ENCODE measurements around the gene ADAMTS17. TPM values are rescaled to one million over a fixed set of nuclear protein-coding genes. Genes with fewer than 3 reads are reported as not detected.

ADAMTS17 gene
- total RNA-seq, 1 donor from 2014 or later = 1.5 TPM

DNA sequence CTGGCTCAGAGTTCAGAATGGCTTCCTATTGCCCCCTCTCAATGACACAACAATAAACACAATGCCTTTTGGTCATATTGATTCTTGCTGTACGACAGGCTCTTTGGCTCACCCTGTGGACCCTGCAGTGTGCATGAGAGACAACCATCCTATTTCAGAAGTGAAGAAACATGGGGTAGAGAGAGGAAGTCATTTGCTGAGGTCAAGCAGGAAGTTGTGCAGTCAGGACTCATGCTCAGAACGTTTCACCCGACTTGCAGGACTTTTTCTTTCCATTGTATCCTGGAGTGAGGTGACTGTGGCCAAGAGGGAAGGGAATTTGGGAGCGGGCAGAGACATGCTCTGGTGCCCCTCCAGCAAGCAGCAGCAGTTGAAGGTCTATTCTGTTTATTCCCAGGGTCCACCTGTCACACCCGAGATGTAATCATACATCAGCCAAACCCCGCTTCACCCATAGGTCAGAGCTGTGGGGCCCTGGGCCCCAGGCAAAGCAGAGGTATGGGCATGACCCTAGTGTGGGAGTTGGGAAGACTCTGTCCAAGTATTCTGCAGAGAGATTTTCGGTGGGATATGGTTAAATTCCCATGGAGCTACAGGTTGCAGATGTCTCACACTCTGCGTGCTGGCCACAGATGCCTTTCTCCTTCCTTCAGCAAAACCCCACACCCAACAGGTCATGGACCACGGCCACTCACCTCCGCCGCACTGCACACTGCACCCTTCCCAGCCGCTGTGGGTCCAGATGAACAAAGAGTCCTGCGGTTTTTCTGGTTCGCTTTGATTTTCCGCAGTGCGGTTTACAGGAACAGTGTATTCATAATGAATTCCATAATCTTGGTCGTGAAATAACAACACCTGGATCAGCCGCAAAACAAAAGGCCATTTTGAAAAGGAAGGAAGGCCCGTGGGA, 290.6 kb downstream of the ADAMTS17 start:
- H3K9me3 Mint-ChIP-seq = peaks cover 7% of the 10 kb centered on the region

GRCh38 chr15:100049936-100050876, 291.6 kb downstream of the ADAMTS17 start:
- no peak overlapping the region for H3K4me3 ChIP-seq
- Mint-ChIP-seq H3K4me3 (no peak overlapping the region), H3K9me3 (peaks cover 7% of the 10 kb centered on the region), H3K27me3 (ENCODE audit: insufficient read depth, low read depth) (peaks cover 3% of the 10 kb centered on the region), H3K36me3 (no peaks in the 10 kb centered on the region), H3K4me1 (no peaks in the 10 kb centered on the region), H3K27ac (peak overlapping the region; percentile 7)
- no peaks in the 10 kb centered on the region for H3K79me2 ChIP-seq (ENCODE audit: low read depth)
- DNase-seq (ENCODE audit: low spot score) = no peak
- no peak overlapping the region for H3K4me2 ChIP-seq
- peaks cover 4% of the 10 kb centered on the region for H3K4me1 ChIP-seq
- no peaks in the 10 kb centered on the region for H4K20me1 ChIP-seq (ENCODE audit: low read depth)
- no peak overlapping the region for H2AFZ ChIP-seq (replicated peaks)
- H3K9ac ChIP-seq = no peak overlapping the region
- no peak overlapping the region for H3K27ac ChIP-seq
- H3K36me3 ChIP-seq = no peaks in the 10 kb centered on the region
- TF ChIP-seq EZH2phosphoT487 (IDR thresholded peaks at IDR 0.05) = no peak
- H3K9me3 ChIP-seq (ENCODE audit: low read depth) = no peaks in the 10 kb centered on the region
- no peaks in the 10 kb centered on the region for H3K27me3 ChIP-seq
- no peaks in the 10 kb centered on the region for H3F3A ChIP-seq (ENCODE audit: low read depth)

More for the DNA sequence above, 290.6 kb downstream of the ADAMTS17 start:
- Histone ChIP-seq H3K36me3 (no peaks in the 10 kb centered on the region), H3K4me1 (peaks cover 4% of the 10 kb centered on the region), H3K9ac (no peak overlapping the region), H3K27me3 (no peaks in the 10 kb centered on the region), H3K4me3 (no peak overlapping the region), H4K20me1 (ENCODE audit: low read depth) (no peaks in the 10 kb centered on the region), H3K27ac (no peak overlapping the region), H2AFZ (replicated peaks) (no peak overlapping the region), H3K9me3 (ENCODE audit: low read depth) (no peaks in the 10 kb centered on the region), H3F3A (ENCODE audit: low read depth) (no peaks in the 10 kb centered on the region), H3K4me2 (no peak overlapping the region), H3K79me2 (ENCODE audit: low read depth) (no peaks in the 10 kb centered on the region)
- no peaks in the 10 kb centered on the region for H3K36me3 Mint-ChIP-seq
- peaks cover 3% of the 10 kb centered on the region for H3K27me3 Mint-ChIP-seq (ENCODE audit: insufficient read depth, low read depth)
- DNase-seq (ENCODE audit: low spot score) = no peak
- H3K4me1 Mint-ChIP-seq = no peaks in the 10 kb centered on the region
- peak overlapping the region; percentile 7 for H3K27ac Mint-ChIP-seq
- TF ChIP-seq, protein P1, sequence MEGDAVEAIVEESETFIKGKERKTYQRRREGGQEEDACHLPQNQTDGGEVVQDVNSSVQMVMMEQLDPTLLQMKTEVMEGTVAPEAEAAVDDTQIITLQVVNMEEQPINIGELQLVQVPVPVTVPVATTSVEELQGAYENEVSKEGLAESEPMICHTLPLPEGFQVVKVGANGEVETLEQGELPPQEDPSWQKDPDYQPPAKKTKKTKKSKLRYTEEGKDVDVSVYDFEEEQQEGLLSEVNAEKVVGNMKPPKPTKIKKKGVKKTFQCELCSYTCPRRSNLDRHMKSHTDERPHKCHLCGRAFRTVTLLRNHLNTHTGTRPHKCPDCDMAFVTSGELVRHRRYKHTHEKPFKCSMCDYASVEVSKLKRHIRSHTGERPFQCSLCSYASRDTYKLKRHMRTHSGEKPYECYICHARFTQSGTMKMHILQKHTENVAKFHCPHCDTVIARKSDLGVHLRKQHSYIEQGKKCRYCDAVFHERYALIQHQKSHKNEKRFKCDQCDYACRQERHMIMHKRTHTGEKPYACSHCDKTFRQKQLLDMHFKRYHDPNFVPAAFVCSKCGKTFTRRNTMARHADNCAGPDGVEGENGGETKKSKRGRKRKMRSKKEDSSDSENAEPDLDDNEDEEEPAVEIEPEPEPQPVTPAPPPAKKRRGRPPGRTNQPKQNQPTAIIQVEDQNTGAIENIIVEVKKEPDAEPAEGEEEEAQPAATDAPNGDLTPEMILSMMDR (IDR thresholded peaks at IDR 0.05) = no peak
- TF ChIP-seq EZH2phosphoT487 (IDR thresholded peaks at IDR 0.05) (no peak), EZH2 (IDR thresholded peaks at IDR 0.05) (no peak)
- H3K4me3 Mint-ChIP-seq = no peak overlapping the region

GRCh38 chr15:100049483-100049882, 292.3 kb downstream of the ADAMTS17 start:
- no peaks in the 10 kb centered on the region for H3K79me2 ChIP-seq (ENCODE audit: low read depth)
- H3K4me3 ChIP-seq = no peak overlapping the region
- H3K4me2 ChIP-seq = no peak overlapping the region
- no peaks in the 10 kb centered on the region for H3K36me3 Mint-ChIP-seq
- H3K9me3 Mint-ChIP-seq = peaks cover 7% of the 10 kb centered on the region
- H3K4me1 ChIP-seq = peaks cover 4% of the 10 kb centered on the region
- no peak overlapping the region for H3K27ac ChIP-seq
- peaks cover 3% of the 10 kb centered on the region for H3K27me3 Mint-ChIP-seq (ENCODE audit: insufficient read depth, low read depth)
- no peaks in the 10 kb centered on the region for H3F3A ChIP-seq (ENCODE audit: low read depth)
- H3K4me1 Mint-ChIP-seq = no peaks in the 10 kb centered on the region
- TF ChIP-seq EZH2 (IDR thresholded peaks at IDR 0.05) (no peak), EZH2phosphoT487 (IDR thresholded peaks at IDR 0.05) (no peak)
- TF ChIP-seq, protein P1 (IDR thresholded peaks at IDR 0.05) = no peak
- H2AFZ ChIP-seq (replicated peaks) = no peak overlapping the region
- H3K36me3 ChIP-seq = no peaks in the 10 kb centered on the region
- H3K27me3 ChIP-seq = no peaks in the 10 kb centered on the region
- no peak overlapping the region for H3K4me3 Mint-ChIP-seq
- H3K9me3 ChIP-seq (ENCODE audit: low read depth) = no peaks in the 10 kb centered on the region
- H4K20me1 ChIP-seq (ENCODE audit: low read depth) = no peaks in the 10 kb centered on the region
- H3K9ac ChIP-seq = no peak overlapping the region
- H3K27ac Mint-ChIP-seq = no peak overlapping the region
- DNase-seq (ENCODE audit: low spot score) = no peak

Data from neural progenitor cell (in vitro differentiated cells).